ENCODE data around the gene NF1.

Gene NF1

DNA sequence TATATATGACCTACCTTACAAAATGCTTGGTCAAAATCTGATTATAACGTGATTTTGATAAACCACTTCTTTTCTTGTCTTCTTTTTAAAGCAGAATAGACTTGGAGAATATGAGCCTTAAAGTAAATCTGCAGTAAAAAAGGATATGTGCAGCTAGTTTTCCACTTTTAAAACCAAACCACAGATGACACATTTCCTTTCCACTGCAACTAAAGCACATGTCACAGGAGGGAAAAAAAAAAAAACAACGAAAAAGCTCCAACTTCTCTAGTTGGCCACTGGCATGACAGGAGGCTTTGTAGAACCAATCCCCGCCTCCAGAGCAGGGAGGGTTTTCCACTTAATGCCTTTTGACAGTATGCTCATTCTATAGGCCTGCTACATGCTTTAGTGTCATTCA is 226.7 kb downstream of the NF1 start, which contains the start of gene EVI2A:
Gene EVI2A, minus strand, starts transcription at position 142 of the 400 bp plus-strand sequence. CDS start 2,609 bp downstream, outside the sequence.
- Histone ChIP-seq H3K18ac (ENCODE audit: low read length) (no peak within 1 kb of the TSS), H3K4me1 (ENCODE audit: control insufficient read depth in 2 of 2, insufficient read depth in 1 of 2, low read depth in 1 of 2, low read length in 2 of 2) (peaks cover 0 to 4% of the 10 kb centered on the region in 2 donors), H3K36me3 (replicated peaks in 1 of 2; ENCODE audit: control insufficient read depth in 2 of 2, insufficient read depth in 2 of 2, low read length in 2 of 2) (peaks cover 5 to 22% of the 10 kb centered on the region in 2 donors), H3K23ac (ENCODE audit: low read depth, low read length, poor library complexity) (no peak within 1 kb of the TSS), H3K4me3 (ENCODE audit: low read length in 2 of 2) (no peak within 1 kb of the TSS), H3K9me3 (replicated peaks in 1 of 2; ENCODE audit: control insufficient read depth in 2 of 2, insufficient read depth in 1 of 2, low read depth in 1 of 2, low read length in 2 of 2) (no peaks in the 10 kb centered on the region), H3K4ac (ENCODE audit: low read length) (no peak within 1 kb of the TSS), H4K91ac (ENCODE audit: low read depth, low read length, poor library complexity) (no peak within 1 kb of the TSS), H2AFZ (ENCODE audit: low read length) (no peak within 1 kb of the TSS), H3K4me2 (ENCODE audit: insufficient read depth, low read length, poor library complexity, severe bottlenecking) (no peak within 1 kb of the TSS), H2BK5ac (ENCODE audit: low read length) (no peak within 1 kb of the TSS), H3K9ac (ENCODE audit: low read depth, low read length, poor library complexity) (no peak within 1 kb of the TSS), H4K8ac (ENCODE audit: low read depth, low read length) (no peak within 1 kb of the TSS), H3K79me1 (ENCODE audit: low read depth, low read length) (no peaks in the 10 kb centered on the region), H2BK120ac (ENCODE audit: low read depth, low read length) (no peak within 1 kb of the TSS), H2BK15ac (ENCODE audit: low read length) (no peak within 1 kb of the TSS), H3K27ac (replicated peaks; ENCODE audit: low read length) (no peak within 1 kb of the TSS), H2AK5ac (ENCODE audit: low read depth, low read length) (no peak within 1 kb of the TSS), H3K14ac (ENCODE audit: low read length) (no peak within 1 kb of the TSS), H3K27me3 (ENCODE audit: control insufficient read depth in 3 of 3, insufficient read depth in 3 of 3, low read depth in 1 of 3, low read length in 3 of 3) (no peaks in the 10 kb centered on the region), H2BK12ac (ENCODE audit: low read length) (no peak within 1 kb of the TSS)
- WGBS, 2 donors (ENCODE audit: extremely low coverage in 2 of 2, insufficient read length in 2 of 2, insufficient replicate concordance in 1 of 2) = no CpG with 5 or more reads among the region's 3 CpGs
- no peak for DNase-seq (ENCODE audit: low spot score)

DNA sequence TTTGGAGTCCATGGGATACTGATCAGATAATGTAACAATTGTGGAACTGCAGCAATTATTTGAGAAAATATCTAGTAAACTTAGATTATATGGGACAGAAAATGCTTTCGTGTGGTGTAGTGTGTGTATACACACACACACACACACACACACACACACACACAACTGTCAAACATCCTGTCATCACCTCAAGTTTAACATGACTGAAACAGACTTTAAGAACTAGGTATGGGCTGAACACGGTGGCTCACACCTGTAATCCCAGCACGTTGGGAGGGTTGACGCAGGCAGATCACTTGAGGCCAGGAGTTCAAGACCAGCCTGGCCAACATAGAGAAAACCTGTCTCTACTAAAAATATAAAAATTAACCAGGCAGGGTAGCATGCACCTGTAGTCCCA is 227.2 kb downstream of the NF1 start:
- no peak overlapping the region for H3K27ac ChIP-seq (replicated peaks; ENCODE audit: low read length)
- no peak overlapping the region for H3K14ac ChIP-seq (ENCODE audit: low read length)
- H3K36me3 ChIP-seq (replicated peaks in 1 of 2; ENCODE audit: control insufficient read depth in 2 of 2, insufficient read depth in 2 of 2, low read length in 2 of 2) = peaks cover 5 to 27% of the 10 kb centered on the region in 2 donors
- H3K4me2 ChIP-seq (ENCODE audit: insufficient read depth, low read length, poor library complexity, severe bottlenecking) = no peak overlapping the region
- no peak overlapping the region for H3K9ac ChIP-seq (ENCODE audit: low read depth, low read length, poor library complexity)
- DNase-seq (ENCODE audit: low spot score) = no peak
- no peak overlapping the region for H2BK120ac ChIP-seq (ENCODE audit: low read depth, low read length)
- no peak overlapping the region for H4K8ac ChIP-seq (ENCODE audit: low read depth, low read length)
- no peaks in the 10 kb centered on the region for H3K79me1 ChIP-seq (ENCODE audit: low read depth, low read length)
- H2BK12ac ChIP-seq (ENCODE audit: low read length) = no peak overlapping the region
- H3K4me1 ChIP-seq (ENCODE audit: control insufficient read depth in 2 of 2, insufficient read depth in 1 of 2, low read depth in 1 of 2, low read length in 2 of 2) = peaks cover 0 to 4% of the 10 kb centered on the region in 2 donors
- H3K23ac ChIP-seq (ENCODE audit: low read depth, low read length, poor library complexity) = no peak overlapping the region
- H3K4me3 ChIP-seq (ENCODE audit: low read length in 2 of 2) = no peak overlapping the region
- H3K18ac ChIP-seq (ENCODE audit: low read length) = no peak overlapping the region
- H2AFZ ChIP-seq (ENCODE audit: low read length) = no peak overlapping the region
- no peak overlapping the region for H2AK5ac ChIP-seq (ENCODE audit: low read depth, low read length)
- H2BK15ac ChIP-seq (ENCODE audit: low read length) = no peak overlapping the region
- H4K91ac ChIP-seq (ENCODE audit: low read depth, low read length, poor library complexity) = no peak overlapping the region
- no peaks in the 10 kb centered on the region for H3K27me3 ChIP-seq (ENCODE audit: control insufficient read depth in 3 of 3, insufficient read depth in 3 of 3, low read depth in 1 of 3, low read length in 3 of 3)
- H2BK5ac ChIP-seq (ENCODE audit: low read length) = no peak overlapping the region
- no CpG with 5 or more reads among the region's 4 CpGs for WGBS, 2 donors (ENCODE audit: extremely low coverage in 2 of 2, insufficient read length in 2 of 2, insufficient replicate concordance in 1 of 2)
- H3K9me3 ChIP-seq (replicated peaks in 1 of 2; ENCODE audit: control insufficient read depth in 2 of 2, insufficient read depth in 1 of 2, low read depth in 1 of 2, low read length in 2 of 2) = no peaks in the 10 kb centered on the region
- H3K4ac ChIP-seq (ENCODE audit: low read length) = no peak overlapping the region

- H2AK5ac ChIP-seq (ENCODE audit: low read depth, low read length) = no peak overlapping the region
- H3K18ac ChIP-seq (ENCODE audit: low read length) = no peak overlapping the region
- H3K4me3 ChIP-seq (ENCODE audit: low read length in 2 of 2) = no peak overlapping the region
- no peak overlapping the region for H3K27ac ChIP-seq (replicated peaks; ENCODE audit: low read length)
- H4K8ac ChIP-seq (ENCODE audit: low read depth, low read length) = no peak overlapping the region
- H2BK120ac ChIP-seq (ENCODE audit: low read depth, low read length) = no peak overlapping the region
- no peak for DNase-seq (ENCODE audit: low spot score)
- peaks cover 7 to 42% of the 10 kb centered on the region in 2 donors for H3K36me3 ChIP-seq (replicated peaks in 1 of 2; ENCODE audit: control insufficient read depth in 2 of 2, insufficient read depth in 2 of 2, low read length in 2 of 2)
- no peak overlapping the region for H3K23ac ChIP-seq (ENCODE audit: low read depth, low read length, poor library complexity)
- peaks cover 0 to 3% of the 10 kb centered on the region in 2 donors for H3K4me1 ChIP-seq (ENCODE audit: control insufficient read depth in 2 of 2, insufficient read depth in 1 of 2, low read depth in 1 of 2, low read length in 2 of 2)
- no peak overlapping the region for H2BK15ac ChIP-seq (ENCODE audit: low read length)
- H3K79me1 ChIP-seq (ENCODE audit: low read depth, low read length) = no peaks in the 10 kb centered on the region
- no peak overlapping the region for H3K9ac ChIP-seq (ENCODE audit: low read depth, low read length, poor library complexity)
- no peak overlapping the region for H3K4me2 ChIP-seq (ENCODE audit: insufficient read depth, low read length, poor library complexity, severe bottlenecking)
- no peaks in the 10 kb centered on the region for H3K27me3 ChIP-seq (ENCODE audit: control insufficient read depth in 3 of 3, insufficient read depth in 3 of 3, low read depth in 1 of 3, low read length in 3 of 3)
- no peak overlapping the region for H3K4ac ChIP-seq (ENCODE audit: low read length)
- H2AFZ ChIP-seq (ENCODE audit: low read length) = no peak overlapping the region
- no peak overlapping the region for H4K91ac ChIP-seq (ENCODE audit: low read depth, low read length, poor library complexity)
- H2BK12ac ChIP-seq (ENCODE audit: low read length) = no peak overlapping the region
- no peak overlapping the region for H3K14ac ChIP-seq (ENCODE audit: low read length)
- H2BK5ac ChIP-seq (ENCODE audit: low read length) = no peak overlapping the region
- H3K9me3 ChIP-seq (replicated peaks in 1 of 2; ENCODE audit: control insufficient read depth in 2 of 2, insufficient read depth in 1 of 2, low read depth in 1 of 2, low read length in 2 of 2) = no peaks in the 10 kb centered on the region
These were observed 228.8 kb downstream of the NF1 start for GRCh38 chr17:31323551-31323950.

GRCh38 chr17:31327534-31328159 is 232.9 kb downstream of the NF1 start:
- Histone ChIP-seq H3K14ac (ENCODE audit: low read length) (no peak overlapping the region), H3K4me1 (ENCODE audit: control insufficient read depth in 2 of 2, insufficient read depth in 1 of 2, low read depth in 1 of 2, low read length in 2 of 2) (no peaks in the 10 kb centered on the region), H3K79me1 (ENCODE audit: low read depth, low read length) (no peaks in the 10 kb centered on the region), H2BK5ac (ENCODE audit: low read length) (no peak overlapping the region), H3K36me3 (replicated peaks in 1 of 2; ENCODE audit: control insufficient read depth in 2 of 2, insufficient read depth in 2 of 2, low read length in 2 of 2) (peaks cover 7 to 71% of the 10 kb centered on the region in 2 donors), H3K4ac (ENCODE audit: low read length) (no peak overlapping the region), H3K4me2 (ENCODE audit: insufficient read depth, low read length, poor library complexity, severe bottlenecking) (no peak overlapping the region), H3K27me3 (ENCODE audit: control insufficient read depth in 3 of 3, insufficient read depth in 3 of 3, low read depth in 1 of 3, low read length in 3 of 3) (no peaks in the 10 kb centered on the region), H2BK15ac (ENCODE audit: low read length) (no peak overlapping the region), H2AFZ (ENCODE audit: low read length) (no peak overlapping the region), H2AK5ac (ENCODE audit: low read depth, low read length) (no peak overlapping the region), H4K91ac (ENCODE audit: low read depth, low read length, poor library complexity) (no peak overlapping the region), H3K27ac (replicated peaks; ENCODE audit: low read length) (no peak overlapping the region), H3K23ac (ENCODE audit: low read depth, low read length, poor library complexity) (no peak overlapping the region), H3K4me3 (ENCODE audit: low read length in 2 of 2) (no peak overlapping the region), H2BK120ac (ENCODE audit: low read depth, low read length) (no peak overlapping the region), H3K18ac (ENCODE audit: low read length) (no peak overlapping the region), H2BK12ac (ENCODE audit: low read length) (no peak overlapping the region), H3K9ac (ENCODE audit: low read depth, low read length, poor library complexity) (no peak overlapping the region), H4K8ac (ENCODE audit: low read depth, low read length) (no peak overlapping the region), H3K9me3 (replicated peaks in 1 of 2; ENCODE audit: control insufficient read depth in 2 of 2, insufficient read depth in 1 of 2, low read depth in 1 of 2, low read length in 2 of 2) (no peaks in the 10 kb centered on the region)
- no CpG with 5 or more reads among the region's 12 CpGs for WGBS, 2 donors (ENCODE audit: extremely low coverage in 2 of 2, insufficient read length in 2 of 2, insufficient replicate concordance in 1 of 2)
- no peak for DNase-seq (ENCODE audit: low spot score)
